ENCODE measurements around the gene DOHH. TPM values are rescaled to one million over a fixed set of nuclear protein-coding genes. Genes with fewer than 3 reads are reported as not detected.

DOHH gene
- total RNA-seq, 1 donor from 2014 or later: 21.5 TPM

Other genes starting within 250 kb of the DOHH start
- 16.9 and 19.8 TPM in 2 replicates for gene NFIC, start 134.1 kb downstream of the DOHH start, total RNA-seq
- 0.33 TPM in 1 of 2 replicates, not detected in the other for gene SMIM24, start 20.1 kb downstream of the DOHH start, total RNA-seq
- not detected in 2 replicates for gene SMIM44, start 17.2 kb downstream of the DOHH start, total RNA-seq
- gene FZR1, start 5.6 kb upstream of the DOHH start, total RNA-seq: 37.3 and 38.7 TPM in 2 replicates
- gene TEKTIP1, start 38.5 kb upstream of the DOHH start, total RNA-seq: 1.4 and 2.2 TPM in 2 replicates
- 119 and 124 TPM in 2 replicates for gene MFSD12, start 56.9 kb upstream of the DOHH start, total RNA-seq
- 53.7 and 59.3 TPM in 2 replicates for gene HMG20B, start 72.3 kb upstream of the DOHH start, total RNA-seq
- 0.36 and 0.37 TPM in 2 replicates for gene GIPC3, start 84.8 kb upstream of the DOHH start, total RNA-seq
- gene TBXA2R, start 106.2 kb upstream of the DOHH start, total RNA-seq: 0.42 and 0.50 TPM in 2 replicates
- 37.4 and 39.6 TPM in 2 replicates for gene CACTIN, start 126.1 kb upstream of the DOHH start, total RNA-seq
- gene PIP5K1C, start 199.8 kb upstream of the DOHH start, total RNA-seq: 21.4 and 22.5 TPM in 2 replicates
- 0.09 TPM in 1 of 2 replicates, not detected in the other for gene TJP3, start 207.7 kb upstream of the DOHH start, total RNA-seq